MM.1S (cell line): ENCODE measurements around the gene EGF.

ENCODE experiments used
- DNase-seq: peaks from one replicate; pipeline ENCODE4 v3.0.0-alpha.2; 2015
- H2AFZ ChIP-seq: fragments of 300-600 bp; sonication (generic); 2 replicates; pipeline ENCODE4 v1.6.0; 2016; ENCODE audit warnings: antibody characterized with exemption, low read length
- H3F3A ChIP-seq: fragments of 300-600 bp; sonication (generic); 2 replicates; pipeline ENCODE4 v1.6.1; 2016; ENCODE audit warnings: mild to moderate bottlenecking, antibody characterized with exemption, low read length, moderate library complexity, mixed read lengths; ENCODE audit not compliant: insufficient read depth
- H3K27ac ChIP-seq: fragments of 300-600 bp; sonication (generic); 2 replicates; pipeline ENCODE4 v1.5.1; 2016; ENCODE audit warnings: mild to moderate bottlenecking, low read length
- H3K27me3 ChIP-seq: fragments of 300-600 bp; sonication (generic); replicated peaks from 2 replicates; pipeline ENCODE4 v1.6.0; 2016; ENCODE audit warnings: low read length; ENCODE audit not compliant: insufficient read depth
- H3K36me3 ChIP-seq: fragments of 300-600 bp; sonication (generic); replicated peaks from 2 replicates; pipeline ENCODE4 v1.6.1; 2016; ENCODE audit warnings: mild to moderate bottlenecking, low read length, mixed read lengths; ENCODE audit not compliant: insufficient read depth
- H3K4me1 ChIP-seq: fragments of 300-600 bp; sonication (generic); 2 replicates; pipeline ENCODE4 v1.6.1; 2016; ENCODE audit warnings: low read length, mixed read lengths
- H3K4me2 ChIP-seq: fragments of 300-600 bp; sonication (generic); 2 replicates; pipeline ENCODE4 v1.6.0; 2016; ENCODE audit warnings: low read depth, low read length
- H3K4me3 ChIP-seq: fragments of 300-600 bp; sonication (generic); 2 replicates; pipeline ENCODE4 v1.5.1; 2016; ENCODE audit warnings: low read length, mixed read lengths
- H3K79me2 ChIP-seq: fragments of 300-600 bp; sonication (generic); 2 replicates; pipeline ENCODE4 v1.6.1; 2016; ENCODE audit warnings: mixed run types, low read length, mixed read lengths
- H3K9ac ChIP-seq: fragments of 300-600 bp; sonication (generic); 2 replicates; pipeline ENCODE4 v1.6.1; 2016; ENCODE audit warnings: low read length, mixed read lengths
- H3K9me2 ChIP-seq: fragments of 300-600 bp; sonication (generic); replicated peaks from 2 replicates; pipeline ENCODE4 v1.6.1; 2016; ENCODE audit warnings: mild to moderate bottlenecking, low read length, mixed read lengths; ENCODE audit not compliant: insufficient read depth
- H3K9me3 ChIP-seq: fragments of 300-600 bp; sonication (generic); replicated peaks from 2 replicates; pipeline ENCODE4 v1.6.1; 2016; ENCODE audit warnings: mild to moderate bottlenecking, low read length, mixed read lengths; ENCODE audit not compliant: insufficient read depth
- H4K20me1 ChIP-seq: fragments of 300-600 bp; sonication (generic); 2 replicates; pipeline ENCODE4 v1.6.1; 2016; ENCODE audit warnings: mild to moderate bottlenecking, low read length, moderate library complexity, mixed read lengths; ENCODE audit not compliant: insufficient read depth
- EZH2 ChIP-seq: fragments of 300-600 bp; sonication (generic); optimal IDR thresholded peaks from 2 replicates; pipeline ENCODE3; 2017; ENCODE audit warnings: low read depth, mild to moderate bottlenecking, antibody characterized with exemption, low read length, mixed read lengths
- EZH2phosphoT487 ChIP-seq: fragments of 300-600 bp; sonication (generic); IDR thresholded peaks from 2 replicates; pipeline ENCODE4 v1.6.1; 2018; ENCODE audit warnings: antibody characterized with exemption, low read length
- TF ChIP-seq, protein P1 (sequence below): fragments of 300-600 bp; sonication (generic); IDR thresholded peaks from 2 replicates; pipeline ENCODE4 v1.5.1; 2016; ENCODE audit warnings: antibody characterized with exemption, low read length, mixed read lengths

The EGF gene

DNA sequence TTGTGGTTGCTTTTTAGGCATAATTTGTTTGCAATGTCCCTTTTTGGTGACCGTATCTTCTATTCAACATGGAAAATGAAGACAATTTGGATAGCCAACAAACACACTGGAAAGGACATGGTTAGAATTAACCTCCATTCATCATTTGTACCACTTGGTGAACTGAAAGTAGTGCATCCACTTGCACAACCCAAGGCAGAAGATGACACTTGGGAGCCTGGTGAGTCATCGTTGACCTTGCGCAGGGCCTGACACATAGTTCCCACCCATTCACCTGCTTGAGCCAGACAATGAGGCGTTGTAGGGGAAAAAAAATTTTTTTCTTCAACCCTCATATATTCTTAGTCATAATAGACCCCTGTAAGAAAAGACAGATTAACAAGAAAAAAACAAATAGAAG, 32.4 kb downstream of the EGF start:
- DNase-seq, result no peak
- Histone ChIP-seq H3K9me2 (no peaks in the 10 kb centered on the region), H3F3A (no peaks in the 10 kb centered on the region), H3K4me2 (no peak overlapping the region), H4K20me1 (no peaks in the 10 kb centered on the region), H3K36me3 (no peaks in the 10 kb centered on the region), H3K27me3 (no peaks in the 10 kb centered on the region), H3K27ac (no peak overlapping the region), H2AFZ (no peak overlapping the region), H3K9me3 (no peaks in the 10 kb centered on the region), H3K4me1 (no peaks in the 10 kb centered on the region), H3K9ac (no peak overlapping the region), H3K79me2 (no peaks in the 10 kb centered on the region), H3K4me3 (no peak overlapping the region)
- TF ChIP-seq, protein P1, sequence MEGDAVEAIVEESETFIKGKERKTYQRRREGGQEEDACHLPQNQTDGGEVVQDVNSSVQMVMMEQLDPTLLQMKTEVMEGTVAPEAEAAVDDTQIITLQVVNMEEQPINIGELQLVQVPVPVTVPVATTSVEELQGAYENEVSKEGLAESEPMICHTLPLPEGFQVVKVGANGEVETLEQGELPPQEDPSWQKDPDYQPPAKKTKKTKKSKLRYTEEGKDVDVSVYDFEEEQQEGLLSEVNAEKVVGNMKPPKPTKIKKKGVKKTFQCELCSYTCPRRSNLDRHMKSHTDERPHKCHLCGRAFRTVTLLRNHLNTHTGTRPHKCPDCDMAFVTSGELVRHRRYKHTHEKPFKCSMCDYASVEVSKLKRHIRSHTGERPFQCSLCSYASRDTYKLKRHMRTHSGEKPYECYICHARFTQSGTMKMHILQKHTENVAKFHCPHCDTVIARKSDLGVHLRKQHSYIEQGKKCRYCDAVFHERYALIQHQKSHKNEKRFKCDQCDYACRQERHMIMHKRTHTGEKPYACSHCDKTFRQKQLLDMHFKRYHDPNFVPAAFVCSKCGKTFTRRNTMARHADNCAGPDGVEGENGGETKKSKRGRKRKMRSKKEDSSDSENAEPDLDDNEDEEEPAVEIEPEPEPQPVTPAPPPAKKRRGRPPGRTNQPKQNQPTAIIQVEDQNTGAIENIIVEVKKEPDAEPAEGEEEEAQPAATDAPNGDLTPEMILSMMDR, result no peak
- no peak for TF ChIP-seq EZH2
- TF ChIP-seq EZH2phosphoT487, result no peak

GRCh38 chr4:109946120-109946519, 33.4 kb downstream of the EGF start:
- Histone ChIP-seq H3K79me2 (no peaks in the 10 kb centered on the region), H3K27ac (no peak overlapping the region), H3K4me1 (no peaks in the 10 kb centered on the region), H4K20me1 (no peaks in the 10 kb centered on the region), H2AFZ (no peak overlapping the region), H3K4me3 (no peak overlapping the region), H3K27me3 (no peaks in the 10 kb centered on the region), H3K9me3 (no peaks in the 10 kb centered on the region), H3F3A (no peaks in the 10 kb centered on the region), H3K9ac (no peak overlapping the region), H3K36me3 (no peaks in the 10 kb centered on the region), H3K9me2 (no peaks in the 10 kb centered on the region), H3K4me2 (no peak overlapping the region)
- TF ChIP-seq, protein P1, result no peak
- no peak for TF ChIP-seq EZH2
- TF ChIP-seq EZH2phosphoT487, result no peak
- no peak for DNase-seq

- no peaks in the 10 kb centered on the region for H3K27me3 ChIP-seq
- H3K4me2 ChIP-seq, result no peak overlapping the region
- H3K9me2 ChIP-seq, result no peaks in the 10 kb centered on the region
- H3K36me3 ChIP-seq, result no peaks in the 10 kb centered on the region
- H3F3A ChIP-seq, result no peaks in the 10 kb centered on the region
- no peaks in the 10 kb centered on the region for H3K79me2 ChIP-seq
- DNase-seq, result no peak
- no peaks in the 10 kb centered on the region for H3K4me1 ChIP-seq
- no peaks in the 10 kb centered on the region for H3K9me3 ChIP-seq
- no peak overlapping the region for H3K9ac ChIP-seq
- H3K27ac ChIP-seq, result no peak overlapping the region
- no peak overlapping the region for H3K4me3 ChIP-seq
- no peak overlapping the region for H2AFZ ChIP-seq
- no peaks in the 10 kb centered on the region for H4K20me1 ChIP-seq
- TF ChIP-seq, protein P1, result no peak
- no peak for TF ChIP-seq EZH2
- no peak for TF ChIP-seq EZH2phosphoT487
Measured at GRCh38 chr4:109947457-109947856, 34.8 kb downstream of the EGF start.
